Renal pelvis (tissue), 4 donors: ENCODE data around the gene CPT1B. TPM values are rescaled to one million over a fixed set of nuclear protein-coding genes. Genes with fewer than 3 reads are reported as not detected.

Experiments used
- DNase-seq: peaks from one replicate; pipeline ENCODE4 v3.0.0-alpha.2; 2013
- polyA plus RNA-seq, 3 donors: library from polyadenylated mRNA; unstranded; fragments of 120-200 nt; gene quantifications; one replicate each; pipeline ENCODE4 v1.2.1, GENCODE V29; 2013; ENCODE audit not compliant: insufficient read length in 3 of 3

The CPT1B gene
- polyA plus RNA-seq, 3 donors, result 16.8 to 18.3 (median 17.1) TPM

DNA sequence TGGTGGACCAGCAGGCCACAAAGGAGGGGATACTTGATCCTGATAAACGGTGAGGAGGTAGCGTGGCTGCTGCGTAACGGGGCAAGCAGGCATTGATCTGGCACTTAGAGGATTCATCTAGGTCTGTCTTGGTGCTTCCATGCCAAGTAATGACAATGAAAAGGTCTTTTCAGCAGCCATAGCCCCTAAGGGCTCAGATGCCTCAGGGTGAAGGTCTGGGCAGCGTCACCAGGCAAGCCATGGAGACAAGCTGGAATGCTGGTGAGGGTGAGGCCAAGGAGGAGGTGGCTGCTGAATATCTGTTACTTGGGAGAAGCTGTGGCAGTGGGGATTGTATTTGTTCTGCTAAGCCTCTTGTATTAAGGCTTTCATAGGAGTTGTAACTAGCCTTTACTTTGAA is 9.2 kb upstream of the CPT1B start:
- DNase-seq, result no peak

DNA sequence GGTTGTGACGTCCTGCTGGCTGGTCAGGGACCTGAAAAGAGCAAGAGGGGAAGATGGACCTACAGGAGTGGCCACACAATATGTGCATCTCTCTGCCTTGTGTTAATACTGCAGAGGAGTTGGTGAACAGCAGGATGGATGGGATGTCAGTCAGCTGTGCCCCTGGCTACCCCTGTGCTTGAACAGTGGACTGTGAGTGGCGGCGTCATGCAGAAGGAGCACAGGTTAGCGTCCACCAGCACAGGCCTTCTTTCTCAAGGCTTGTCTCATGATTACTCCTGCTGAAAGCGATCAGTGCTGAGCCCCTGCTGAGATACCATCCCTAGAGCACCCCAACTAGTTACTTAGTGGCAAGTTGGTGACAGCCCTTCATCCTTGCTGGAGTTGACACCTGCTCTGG is 8.2 kb upstream of the CPT1B start:
- no peak for DNase-seq

DNA sequence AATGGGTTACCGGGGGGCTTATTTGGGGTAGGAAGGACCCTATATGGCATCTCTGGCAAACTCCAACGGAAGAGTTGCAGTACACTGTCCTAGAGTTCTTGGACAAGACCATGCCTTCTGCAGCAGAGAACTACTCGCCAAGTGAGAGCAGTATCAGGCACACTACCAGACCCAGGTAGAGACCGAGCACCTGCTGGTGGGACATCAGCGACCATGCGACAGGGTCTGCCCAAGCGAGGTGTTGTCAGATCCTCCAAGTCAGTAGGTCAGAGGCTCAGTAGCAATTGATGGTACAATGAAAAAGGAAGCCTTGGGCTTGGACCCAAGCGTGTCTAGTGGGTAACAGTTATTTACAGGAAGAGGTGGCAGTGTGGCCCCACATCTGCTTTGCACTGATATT is 7.6 kb upstream of the CPT1B start:
- no peak for DNase-seq

DNA sequence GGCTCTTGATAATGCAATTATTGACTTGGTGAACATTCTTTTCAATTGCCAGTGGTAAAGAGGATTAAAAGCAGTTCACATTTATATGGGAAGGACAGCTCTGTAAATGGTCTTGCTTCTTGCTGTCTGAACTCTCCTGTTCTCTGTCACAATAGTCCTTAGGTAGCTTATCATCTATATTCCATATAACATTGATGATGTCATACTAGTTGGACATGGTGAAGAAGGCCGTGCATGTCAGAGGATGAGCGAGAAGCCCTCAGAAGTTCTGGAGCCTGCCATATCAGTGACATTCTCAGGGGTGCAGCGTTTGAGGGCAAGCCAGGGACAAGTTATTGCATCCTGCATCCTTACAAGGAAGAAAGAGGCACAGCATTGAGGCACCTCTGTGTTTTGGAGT is 7.0 kb upstream of the CPT1B start:
- DNase-seq, result no peak

DNA sequence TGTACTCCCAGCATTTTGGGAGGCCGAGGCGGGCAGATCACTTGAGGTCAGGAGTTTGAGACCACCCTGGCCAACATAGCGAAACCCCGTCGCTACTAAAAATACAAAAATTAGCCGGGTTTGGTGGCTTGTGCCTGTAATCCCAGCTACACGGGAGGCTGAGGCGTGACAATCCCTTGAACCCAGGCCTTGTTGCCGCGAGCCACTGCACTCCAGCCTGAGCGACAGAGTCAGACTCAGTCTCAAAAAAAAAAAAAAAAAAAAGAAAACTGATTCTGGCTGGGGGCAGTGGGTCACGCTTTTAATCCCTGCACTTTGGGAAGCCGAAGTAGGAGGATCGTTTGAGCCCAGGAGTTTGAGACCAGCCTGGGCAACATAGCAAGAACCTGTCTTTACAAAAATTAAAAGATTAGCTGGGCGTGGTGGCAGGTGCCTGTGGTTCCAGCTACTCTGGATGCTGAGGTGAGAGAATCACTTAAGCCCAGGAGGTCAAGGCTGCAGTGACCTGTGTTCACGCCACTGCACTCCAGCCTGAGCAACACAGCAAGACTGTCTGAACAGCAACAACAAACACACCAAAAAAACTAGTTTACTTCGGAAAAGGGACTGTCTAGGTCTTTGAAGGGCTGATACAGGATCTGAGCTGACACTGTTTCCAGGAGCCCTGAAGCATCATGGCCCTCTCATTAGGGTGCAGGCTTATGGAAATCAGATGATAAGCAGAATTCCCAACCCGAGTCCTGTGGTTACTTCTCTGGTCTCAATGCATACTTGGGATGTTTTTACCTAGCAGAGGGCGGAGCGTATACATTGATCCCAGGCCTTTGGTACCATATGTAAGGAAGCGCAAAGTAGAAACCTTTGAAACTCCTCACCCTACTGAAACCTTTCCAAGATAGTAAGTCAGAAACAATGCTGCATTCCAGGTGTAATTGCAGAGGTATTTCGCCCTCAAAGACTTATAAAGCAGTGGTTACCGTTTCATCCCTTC is 6.2 kb upstream of the CPT1B start:
- no peak for DNase-seq

DNA sequence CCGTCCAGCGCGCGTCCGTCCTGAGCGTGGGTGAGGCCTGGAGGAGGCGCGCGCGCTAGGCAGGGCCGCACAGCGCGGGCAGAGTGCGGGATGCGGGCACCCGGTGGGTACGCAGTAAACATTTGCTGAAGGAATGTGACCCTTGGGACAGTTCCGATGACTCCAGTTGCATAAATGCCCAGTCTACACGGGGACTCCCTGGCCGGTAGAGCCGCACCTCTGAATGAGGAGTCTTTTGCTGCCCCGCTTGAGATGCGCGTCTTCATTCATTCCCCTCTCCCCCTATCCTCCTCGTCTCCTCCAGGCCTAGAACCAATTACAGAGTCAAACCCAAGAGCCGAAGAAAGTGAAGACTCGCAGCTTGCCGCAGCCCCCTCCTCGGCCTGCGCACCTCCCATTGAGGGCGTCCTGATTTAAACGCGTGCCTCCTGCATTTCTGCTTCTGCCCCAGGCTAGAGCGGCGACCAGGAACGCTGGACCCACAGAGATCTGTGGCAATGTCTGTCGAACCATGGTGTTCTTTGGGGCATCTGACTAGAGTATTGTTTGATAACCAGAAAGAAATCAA is 5.2 kb upstream of the CPT1B start:
- no peak for DNase-seq

DNA sequence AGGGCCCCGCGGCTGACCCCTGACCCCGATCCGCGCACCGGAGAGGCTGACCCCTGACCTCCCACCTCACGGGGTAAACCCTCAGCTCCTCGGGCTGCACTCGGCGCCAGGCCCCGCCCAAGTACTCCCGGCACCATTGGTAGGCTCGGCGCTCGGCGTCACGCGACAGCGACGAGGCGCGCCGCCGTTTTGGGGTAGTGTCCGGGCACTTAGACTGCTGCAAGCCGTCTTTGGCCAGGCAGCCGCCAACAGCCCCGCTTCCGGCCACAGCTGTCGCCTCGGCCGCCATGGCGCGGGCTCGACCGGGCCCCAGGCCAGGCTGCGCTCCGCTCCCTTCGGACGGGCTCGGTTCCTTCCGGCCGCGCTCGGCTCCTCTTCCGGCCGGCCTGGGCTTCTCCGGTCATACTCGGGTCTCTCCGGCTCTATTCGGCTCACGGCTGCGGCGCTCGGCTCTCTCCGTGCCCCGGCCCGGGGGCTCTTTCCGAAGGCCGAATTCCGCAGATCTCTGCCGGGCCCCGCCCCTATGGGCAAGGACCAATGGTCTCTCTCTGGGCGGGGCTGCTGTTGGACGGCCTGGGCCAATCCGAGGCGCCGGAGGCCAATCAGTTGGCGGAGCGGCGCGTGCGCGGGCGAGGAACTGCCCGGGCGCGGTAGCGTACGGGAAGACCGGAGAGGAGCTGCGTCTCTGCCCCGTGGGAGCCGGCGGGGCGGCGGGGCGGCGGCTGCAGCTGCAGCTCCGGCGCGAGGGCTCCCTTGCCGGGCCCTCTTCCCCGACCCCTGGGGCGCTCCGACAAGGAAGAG is 4.5 kb upstream of the CPT1B start, which contains the start of gene CHKB:
CHKB (minus strand) TSS at position 357 of the 801 bp plus-strand sequence; CDS start at position 289, 68 bp downstream.
- DNase-seq, result peak; percentile 98

DNA sequence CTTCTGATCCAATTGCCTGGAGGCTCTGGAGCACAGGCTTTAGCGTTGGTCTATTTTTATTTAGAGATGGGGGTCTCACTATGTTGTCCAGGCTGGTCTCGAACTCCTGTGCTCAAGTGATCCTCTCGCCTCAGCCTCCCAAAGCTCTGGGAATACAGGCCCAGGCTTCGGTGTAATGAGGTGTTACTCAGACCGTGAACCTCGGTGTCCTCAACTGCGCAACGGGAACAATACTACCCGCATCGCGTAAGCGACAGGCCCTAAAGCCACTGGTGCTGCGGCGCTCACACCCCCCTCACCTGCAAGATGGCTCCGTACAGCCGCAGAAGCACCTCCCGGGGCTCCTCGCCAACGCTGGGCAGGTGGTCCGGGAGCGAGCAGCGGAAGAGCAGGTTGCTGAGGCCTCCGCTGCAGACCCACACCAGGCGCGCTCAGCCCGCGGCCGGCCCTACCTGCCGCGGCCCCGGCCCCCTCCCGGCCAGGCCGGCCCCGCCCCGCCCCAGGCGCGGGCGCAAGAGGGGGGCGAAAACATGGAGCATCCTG is 3.8 kb upstream of the CPT1B start:
- DNase-seq, result no peak

DNA sequence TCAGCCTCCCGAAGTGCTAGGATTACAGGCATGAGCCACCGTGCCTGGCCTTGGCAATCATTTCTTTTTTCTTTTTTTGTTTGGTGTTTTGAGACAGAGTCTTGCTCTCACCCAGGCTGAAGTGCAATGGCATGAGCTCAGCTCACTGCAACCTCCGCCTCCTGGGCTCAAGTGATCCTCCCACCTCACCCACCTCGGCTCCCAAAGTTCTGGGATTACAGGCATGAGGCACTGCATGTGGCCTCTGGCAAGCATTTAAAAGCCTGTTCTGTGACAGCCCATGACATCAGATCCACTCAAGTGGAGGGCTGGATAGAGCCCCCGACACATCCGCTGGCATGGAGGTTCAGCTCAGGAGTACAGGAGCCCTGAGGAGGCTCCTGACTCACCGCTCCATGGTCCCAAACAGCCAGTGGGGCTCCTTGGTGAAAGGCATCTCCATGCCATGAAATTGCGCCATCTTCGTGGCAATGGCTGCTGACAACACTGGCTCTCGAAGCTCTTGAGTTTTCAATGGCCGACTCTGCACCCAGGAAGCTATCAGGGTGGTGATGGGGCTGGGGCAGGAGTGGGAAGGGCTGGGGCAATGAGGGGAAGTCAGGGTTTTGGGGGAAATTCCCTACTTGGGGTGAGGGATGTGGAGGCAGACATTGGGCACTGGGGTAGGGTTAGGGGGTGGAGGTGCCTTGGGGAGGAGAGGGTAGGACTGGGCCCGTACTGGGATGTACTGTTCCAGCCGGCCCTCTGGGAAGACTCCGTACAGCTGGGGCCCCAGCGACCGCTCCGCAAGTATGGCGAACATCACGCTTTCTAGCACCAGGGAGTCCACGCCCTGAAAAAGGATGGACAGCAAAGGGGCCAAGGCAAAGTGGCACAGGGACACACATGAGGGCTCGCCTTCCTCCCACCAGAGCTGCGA is 3.1 kb upstream of the CPT1B start:
- DNase-seq, result no peak

DNA sequence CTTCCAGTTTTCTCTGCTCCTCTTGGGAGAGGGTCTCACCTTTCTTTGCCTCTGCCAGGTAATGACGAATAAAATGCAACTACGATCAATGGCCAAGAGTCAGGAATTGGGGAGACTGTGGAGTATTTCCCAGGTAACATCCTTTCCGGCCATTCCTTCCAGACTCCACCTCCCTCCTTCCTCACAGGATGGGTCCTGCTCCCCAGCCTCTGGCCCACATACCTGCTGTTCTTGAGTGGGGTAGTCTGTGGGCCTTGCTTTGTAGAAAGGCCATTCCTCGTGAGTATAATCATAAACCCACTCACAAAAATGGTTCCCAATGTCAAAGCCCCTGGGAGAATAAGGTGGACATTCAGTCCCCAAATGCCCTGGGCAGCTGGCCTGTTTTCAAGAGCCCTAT is 1.5 kb upstream of the CPT1B start:
- DNase-seq, result no peak

DNA sequence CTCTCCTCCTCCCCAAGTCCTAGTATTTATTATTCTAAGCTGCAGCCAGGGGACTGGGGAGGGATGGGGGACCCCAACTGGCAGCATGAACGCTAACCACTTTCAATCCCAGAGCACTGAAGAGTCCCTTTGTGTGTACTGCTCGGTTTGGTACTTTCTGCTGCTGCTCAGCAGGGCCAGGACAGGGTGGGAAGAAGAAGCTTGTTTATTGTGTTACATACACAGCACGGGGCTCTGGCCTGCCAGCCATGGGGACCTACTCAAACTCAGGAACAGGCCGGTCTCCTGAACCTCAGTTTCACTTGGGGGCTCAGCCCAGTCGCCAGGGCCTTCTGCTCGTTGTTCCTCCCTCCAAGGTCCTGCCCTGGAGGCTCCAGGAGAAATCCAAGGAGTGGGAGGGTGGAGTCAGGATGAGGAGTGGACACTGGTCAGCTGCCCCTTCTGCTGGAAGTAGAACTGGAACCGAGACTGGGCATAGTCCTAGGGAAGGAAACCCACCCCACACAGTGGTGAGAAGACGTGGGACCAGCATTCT is 616 bp upstream of the CPT1B start:
- no peak for DNase-seq

DNA sequence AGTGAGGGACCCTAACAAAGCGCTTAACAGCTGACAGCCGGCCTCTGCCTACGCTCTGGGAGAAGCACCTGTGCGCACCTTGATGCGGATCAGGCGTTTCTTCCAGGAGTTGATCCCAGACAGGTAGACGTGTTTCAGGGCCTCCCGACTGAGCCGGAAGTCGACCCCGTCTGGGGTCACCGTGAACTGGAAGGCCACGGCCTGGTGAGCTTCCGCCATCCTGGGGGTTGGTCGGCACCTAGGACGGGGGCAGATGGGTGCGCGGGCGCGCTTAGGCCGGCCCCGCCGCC is 585 bp downstream of the CPT1B start:
- DNase-seq, result no peak

DNA sequence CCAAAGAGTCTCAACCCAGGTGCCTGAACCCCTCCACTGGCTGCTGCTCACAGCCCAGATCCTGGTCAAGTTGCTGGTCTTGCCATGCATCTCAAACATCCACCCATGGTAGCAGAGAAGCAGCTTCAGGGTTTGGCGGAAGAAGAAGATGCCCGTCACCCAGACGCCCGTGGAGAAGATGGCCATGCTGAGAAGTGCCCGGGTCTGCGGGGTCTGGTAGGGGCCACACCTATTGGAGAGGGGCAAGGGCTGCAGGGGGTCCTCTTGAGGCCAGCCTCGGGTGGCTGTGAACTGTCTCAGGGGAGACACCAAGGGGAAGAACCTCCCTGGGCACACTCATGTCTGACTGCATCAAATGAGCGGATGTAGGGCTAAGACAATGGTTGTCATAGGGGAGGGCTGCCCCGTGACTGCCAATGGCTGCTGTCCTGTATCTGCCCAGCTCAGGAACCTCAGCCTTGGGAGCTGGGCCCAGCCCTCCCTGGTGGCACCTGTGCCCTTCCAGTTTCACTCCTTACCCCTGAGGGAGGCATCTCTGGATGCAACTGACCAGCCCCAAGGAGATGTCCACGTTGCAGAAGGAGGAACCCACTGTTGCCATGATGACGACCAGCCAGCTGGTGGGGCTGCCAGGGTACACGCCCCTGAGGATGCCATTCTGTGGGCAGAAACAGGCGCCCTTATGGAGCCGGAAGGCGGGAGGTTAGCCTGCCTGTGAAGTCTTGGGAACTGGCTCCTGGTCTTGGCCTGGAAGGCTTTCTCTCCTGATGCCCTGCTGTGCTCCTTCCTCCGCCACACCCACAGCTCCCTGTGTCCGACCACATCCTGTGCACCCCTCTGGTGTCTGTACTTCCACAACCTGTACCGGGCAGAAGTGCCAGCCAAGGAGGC is 1.2 kb downstream of the CPT1B start:
- no peak for DNase-seq

DNA sequence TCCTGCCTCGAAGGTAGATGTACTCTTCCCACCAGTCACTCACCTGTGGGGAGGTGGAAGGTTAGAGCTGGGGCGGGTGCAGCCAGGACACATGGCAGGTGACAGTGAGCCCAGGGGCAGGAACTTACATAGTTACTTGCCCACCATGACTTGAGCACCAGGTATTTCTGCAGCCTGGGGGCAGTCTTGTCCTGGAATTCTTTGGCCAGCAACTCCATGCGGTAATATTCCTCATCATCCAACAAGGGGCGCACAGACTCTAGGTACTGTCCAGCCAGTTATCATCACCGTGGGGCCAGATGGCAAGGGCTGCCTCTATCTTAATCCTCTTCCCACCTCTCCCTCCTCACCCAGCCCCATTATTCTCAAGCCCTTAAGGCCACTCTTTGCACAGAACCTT is 2.2 kb downstream of the CPT1B start:
- DNase-seq, result peak; percentile 52

DNA sequence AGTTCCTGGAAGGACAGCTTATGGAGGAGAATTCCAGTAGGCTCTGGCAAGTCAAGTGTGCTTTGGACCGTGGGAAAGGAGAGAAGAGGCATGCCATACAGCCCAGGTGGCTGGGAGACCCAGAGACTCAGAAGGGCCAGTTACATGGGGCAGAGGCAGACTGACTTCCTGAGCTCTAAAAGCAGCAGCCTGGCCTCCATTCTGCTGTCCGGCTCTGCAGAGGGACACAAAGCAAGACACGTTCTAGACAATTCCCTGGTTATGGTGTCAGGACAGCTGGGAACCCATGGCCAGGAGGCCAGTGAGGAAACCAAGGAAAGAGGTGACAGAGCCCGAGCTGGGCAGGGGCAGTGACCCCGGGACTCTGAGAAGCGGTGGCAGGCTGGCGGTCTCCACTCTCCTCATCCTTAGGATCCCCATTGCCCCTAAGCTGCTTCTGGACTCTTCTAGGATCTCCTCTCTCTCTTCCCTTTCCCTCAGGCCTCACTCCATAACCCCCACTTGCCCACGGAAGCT is 2.7 kb downstream of the CPT1B start:
- no peak for DNase-seq

DNA sequence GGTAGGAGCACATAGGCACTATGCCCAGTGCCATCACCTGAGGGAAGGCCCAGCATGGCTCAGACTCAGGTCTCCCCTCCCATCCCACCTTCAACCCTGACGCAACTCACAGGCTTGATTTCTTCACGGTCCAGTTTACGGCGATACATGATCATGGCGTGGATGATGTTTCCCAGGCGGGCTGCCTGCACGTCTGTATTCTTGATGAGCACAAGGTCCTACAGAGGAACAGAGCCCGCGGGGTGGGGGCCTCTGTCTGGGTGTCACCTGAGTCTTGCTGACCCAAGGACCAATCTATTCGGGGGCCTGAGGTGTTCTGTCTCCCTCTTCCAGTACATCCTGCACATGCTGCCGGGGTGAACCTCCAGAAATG is 3.9 kb downstream of the CPT1B start:
- DNase-seq, result no peak

DNA sequence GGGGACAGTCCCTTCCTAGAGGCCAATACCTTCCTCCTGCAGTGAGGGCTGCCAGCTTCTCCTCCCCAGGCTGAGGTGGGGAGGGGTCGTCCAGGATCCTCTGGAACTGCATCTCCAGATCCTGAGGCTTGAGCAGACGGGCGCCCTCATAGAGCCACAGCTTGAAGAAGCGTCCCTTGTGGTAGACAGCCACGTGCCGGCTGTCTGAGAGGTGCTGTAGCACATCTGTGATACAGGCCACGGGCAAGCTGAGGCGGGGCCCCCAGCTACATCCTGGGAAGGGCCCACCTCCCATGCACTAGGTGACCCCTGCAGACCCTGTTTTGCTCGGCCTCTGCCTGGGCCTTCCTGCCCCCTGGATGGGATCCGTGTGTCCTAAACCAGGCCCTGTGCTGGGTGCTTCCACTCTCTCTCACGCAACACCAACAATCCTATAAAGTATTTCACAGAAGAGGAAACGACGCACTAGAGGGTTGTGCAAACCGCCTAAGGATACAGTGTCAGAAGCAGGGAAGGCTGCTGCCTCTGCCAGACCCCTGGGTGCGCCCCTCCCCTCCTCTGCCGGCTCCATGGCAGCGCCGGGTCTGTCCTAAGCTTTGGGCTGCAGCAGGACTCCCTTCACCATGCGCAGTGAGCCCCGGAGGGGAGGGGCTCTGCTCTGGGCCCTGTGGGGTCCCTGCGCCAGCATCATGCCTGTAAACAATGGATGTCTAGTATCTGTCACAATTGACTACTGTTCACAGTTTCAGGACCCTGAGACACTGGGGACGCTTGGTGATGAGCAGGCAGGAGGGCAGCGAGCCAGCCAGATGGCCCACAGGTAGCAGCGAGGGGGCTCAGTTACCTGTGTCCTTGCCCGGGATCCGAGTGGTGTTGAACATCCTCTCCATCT is 4.5 kb downstream of the CPT1B start:
- no peak for DNase-seq

DNA sequence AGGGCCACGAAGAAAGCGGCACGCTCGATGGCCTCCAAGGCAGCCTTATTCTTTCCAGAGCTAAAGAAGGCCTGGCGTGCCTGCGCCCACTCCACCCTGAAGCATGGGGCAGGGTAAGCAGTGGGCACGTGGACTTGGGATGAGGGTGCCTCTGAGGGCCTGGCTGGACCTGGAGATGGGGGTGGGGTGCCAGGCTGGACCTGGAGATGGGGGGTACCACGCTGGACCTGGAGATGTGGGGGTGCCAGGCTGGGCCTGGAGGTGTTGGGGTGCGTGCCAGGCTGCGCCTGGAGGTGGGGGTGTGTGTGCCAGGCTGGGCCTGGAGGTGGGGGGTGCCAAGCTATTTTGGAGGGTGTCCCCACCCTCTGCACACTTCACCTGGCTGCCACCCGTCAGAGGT is 5.3 kb downstream of the CPT1B start:
- DNase-seq, result no peak
